SHP77 (cell line): ENCODE results near the gene UCP2.

Experiments
- DNase-seq, 2 experiments: peaks; one replicate each; lab custom pipeline; 2025; lab: John Stamatoyannopoulos, UW

The UCP2 gene

DNA sequence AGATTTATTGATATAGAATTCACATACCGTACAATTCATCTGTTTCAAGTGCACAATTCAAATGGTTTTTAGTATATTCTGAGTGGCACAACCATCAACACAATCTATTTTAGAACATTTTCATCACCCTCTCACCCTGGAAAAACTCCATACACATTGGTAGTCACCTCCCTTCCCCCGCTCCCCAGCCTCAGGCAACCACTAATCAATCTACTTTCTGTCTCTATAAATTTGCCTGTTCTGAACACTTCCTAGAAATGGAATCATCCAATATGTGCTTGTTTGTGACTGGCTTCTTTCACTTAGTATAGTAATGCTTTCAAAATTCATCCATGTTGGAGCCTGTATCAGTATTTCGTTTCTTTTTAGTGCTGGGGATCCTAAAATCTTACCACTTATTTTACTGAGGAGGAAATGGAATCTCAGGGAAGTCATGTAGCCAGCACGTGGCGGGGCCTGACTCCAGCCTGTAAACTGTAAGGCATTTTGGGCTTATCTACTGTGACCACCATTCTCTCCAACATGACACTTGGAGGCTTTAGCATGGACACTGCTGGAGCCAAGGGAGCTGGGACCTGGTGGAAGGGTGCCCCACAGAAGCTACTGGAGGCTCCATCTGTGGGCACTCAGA lies 27.1 kb upstream of the UCP2 start:
- no peak for DNase-seq

DNA sequence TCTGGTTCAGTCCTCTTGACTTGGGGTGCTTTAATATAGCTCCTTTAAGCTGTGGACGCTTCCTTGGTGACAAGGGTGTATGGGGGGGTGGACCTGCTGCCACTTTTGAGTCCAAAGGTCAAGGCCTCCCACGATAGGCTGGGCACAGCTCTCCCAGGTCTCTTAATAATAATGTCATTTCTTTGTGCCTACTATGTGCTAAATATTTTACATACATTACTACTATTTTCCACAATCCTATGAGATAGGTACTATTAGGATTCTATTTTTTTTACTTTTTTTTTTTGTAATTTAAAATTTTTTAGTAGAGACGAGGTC lies 26.5 kb upstream of the UCP2 start:
- no peak for DNase-seq

DNA sequence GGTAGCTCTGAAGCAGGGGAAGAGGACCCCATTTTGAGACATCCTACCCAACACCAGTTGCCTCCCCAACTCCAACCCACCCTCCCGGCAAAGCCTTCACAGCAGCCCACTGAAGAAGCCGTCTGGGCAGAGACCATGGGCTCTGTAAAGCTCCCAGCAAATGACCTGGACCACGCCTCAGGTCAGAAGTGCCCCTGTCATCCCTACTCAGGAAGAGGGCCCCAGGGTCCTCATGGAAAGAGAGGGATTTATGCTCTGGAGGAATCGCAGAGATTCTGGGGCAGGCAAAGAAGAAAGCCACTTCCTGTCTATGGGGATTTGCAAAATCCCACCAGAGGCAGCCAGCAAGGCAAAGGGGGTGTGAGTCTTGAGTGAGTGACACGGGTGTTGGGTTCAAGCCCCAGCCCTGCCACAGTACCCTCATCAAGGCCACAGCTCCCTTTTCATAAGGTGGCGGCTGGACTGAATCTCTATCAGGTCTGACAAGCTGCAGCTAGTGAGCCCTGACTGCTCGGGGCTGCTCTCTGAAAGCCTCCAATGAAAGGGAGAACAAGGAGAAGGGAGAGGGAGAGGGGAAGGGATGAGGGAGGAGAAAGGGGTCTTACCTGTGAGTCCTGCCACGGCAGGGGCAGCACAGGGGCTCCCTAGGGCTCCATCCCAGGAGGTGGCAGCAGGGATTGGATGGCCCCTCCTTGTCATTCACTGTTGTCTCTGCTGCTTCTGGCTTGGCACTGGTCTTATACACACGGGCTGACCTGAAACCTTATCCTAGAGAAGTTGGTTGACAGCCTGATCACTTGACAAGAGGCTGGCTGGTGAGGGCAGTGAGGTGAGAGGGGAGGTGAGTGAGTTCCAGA lies 26.0 kb upstream of the UCP2 start, which contains the start of gene UCP3:
TSS of gene UCP3 (minus strand) at position 713 of the 857 bp plus-strand sequence. CDS start 2,043 bp downstream, outside the sequence.
- no peak for DNase-seq

DNA sequence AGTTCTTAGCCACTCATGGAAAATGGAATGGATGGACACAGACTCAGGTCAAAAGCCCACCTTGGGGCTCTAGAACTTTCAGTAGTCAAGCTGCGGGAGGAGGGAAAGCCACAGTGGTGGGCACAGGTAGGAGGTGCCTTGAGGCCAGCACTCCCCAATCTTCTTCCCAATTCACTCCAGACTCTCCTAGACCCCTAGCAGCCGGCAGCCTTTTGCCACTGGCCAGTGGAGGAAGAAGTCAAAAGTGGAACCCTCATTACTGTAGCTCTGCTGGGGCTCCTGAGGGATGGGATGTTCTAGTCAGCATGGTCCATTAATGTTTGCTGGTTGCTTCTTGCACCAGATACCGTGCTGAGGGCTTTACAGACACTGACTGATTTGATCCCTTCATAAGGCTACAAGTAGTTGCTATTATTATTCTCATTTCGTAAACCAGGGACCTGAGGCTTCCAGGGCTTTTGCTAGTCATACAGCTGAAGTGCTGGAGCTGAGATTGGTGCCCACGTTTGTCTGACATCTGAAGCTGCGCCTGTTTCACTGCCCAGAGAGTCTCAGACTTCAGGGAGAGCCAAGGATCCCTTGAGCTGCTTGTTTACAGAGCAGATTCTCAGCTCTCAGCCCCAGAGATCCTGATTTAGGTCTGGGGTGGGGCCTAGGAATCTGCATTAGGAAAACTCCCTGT lies 25.2 kb upstream of the UCP2 start:
- no peak for DNase-seq

DNA sequence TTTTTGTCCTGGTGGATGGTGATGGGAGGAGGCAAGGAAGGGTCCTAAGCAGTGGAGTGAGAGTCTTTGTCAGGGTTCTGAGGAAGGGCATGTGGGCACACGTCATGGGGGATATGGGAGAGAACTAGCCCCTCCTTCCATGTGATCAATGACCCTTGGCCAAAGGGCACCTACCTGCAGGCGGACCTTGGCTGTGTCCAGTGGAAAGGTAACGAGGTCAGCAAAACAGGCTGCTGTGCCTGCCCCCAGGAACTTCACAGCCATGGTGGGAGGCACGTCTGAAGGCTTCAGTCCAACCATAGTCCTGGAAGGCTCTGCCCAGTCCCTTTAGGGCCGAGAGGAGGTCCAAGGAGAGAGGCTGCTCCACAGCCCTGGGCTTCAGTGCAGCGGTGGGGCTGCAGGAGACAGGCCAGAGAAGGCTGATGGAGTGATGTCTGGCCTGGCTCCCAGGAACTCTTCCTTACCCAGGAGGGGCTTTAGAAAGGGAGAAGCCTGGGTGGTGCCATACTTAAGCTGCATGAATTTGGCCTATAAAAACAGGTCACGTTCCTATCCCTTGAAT lies 24.2 kb upstream of the UCP2 start:
- DNase-seq, result no peak

DNA sequence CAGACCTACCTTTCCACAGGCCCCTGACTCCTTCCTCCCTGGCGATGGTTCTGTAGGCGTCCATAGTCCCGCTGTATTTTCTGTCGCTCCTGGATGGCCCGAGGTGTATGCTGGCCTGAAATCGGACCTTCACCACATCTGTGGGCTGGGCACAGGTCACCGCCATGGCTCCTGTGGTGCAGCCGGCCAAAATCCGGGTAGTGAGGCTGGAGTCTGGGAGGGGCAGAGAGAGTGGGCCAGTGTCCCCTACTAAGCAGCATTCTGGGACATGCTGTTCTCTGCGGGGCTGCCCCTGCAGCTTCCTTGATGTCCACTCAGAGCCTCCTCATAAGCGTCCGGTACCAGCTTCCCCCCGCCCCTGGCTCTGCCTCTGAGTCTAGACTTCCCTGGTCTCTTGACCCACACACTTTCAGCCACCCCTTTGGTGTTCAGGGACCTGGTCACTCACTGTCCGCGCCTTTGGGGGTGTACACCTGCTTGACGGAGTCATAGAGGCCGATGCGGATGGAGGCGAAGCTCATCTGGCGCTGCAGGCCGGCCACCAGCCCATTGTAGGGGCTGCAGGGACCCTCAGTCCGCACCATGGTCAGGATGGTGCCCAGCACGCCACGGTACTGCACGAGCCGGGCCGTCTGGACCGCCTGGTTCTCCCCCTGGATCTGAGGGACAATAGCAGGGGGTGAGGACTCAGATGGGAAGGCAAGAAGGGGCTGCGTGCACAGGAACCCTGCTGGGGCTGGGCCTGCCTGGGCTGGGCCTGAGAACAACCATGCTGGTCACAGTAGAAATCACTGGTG lies 23.3 kb upstream of the UCP2 start:
- no peak for DNase-seq

DNA sequence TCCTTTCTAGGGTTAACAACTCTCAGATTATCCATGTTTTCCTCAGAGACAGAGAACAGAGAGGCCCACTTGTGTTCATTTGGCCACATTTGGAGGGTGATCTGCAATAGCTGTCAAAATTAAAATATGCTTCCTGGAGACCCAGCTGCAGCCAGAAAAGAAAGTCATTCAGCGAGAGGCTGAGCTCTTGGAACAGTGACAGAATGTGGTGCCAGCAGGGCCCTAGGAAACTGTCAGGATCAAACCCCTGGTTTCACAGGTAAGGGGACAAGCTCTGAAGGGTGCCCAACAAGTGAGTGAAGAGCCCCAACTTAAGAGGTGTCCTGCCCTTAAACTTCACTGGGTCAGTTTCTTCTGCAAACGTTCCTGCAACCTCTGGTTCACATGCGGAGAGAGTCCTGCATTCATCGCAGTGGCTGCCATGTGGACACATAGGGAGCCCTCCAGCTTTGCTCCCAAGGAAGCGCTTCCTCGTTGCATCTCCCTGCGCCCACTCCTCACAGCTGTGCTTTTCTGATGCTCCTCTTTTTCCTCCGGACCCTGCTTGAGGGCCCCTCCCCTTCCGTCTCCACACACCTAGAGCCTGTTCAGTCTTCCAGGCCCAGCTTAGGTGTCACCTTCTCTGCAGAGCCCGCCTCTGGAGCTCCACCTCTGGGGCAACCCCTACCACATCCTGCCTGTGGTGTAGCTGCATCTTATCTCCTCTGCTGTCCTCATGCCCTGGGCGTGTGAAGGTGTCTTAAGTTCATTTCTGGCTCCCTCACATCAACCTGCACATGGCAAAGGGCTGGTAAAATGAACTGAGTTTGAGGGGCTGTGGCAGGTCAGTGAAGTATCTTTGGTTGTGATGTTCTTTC lies 22.3 kb upstream of the UCP2 start:
- no peak for DNase-seq

DNA sequence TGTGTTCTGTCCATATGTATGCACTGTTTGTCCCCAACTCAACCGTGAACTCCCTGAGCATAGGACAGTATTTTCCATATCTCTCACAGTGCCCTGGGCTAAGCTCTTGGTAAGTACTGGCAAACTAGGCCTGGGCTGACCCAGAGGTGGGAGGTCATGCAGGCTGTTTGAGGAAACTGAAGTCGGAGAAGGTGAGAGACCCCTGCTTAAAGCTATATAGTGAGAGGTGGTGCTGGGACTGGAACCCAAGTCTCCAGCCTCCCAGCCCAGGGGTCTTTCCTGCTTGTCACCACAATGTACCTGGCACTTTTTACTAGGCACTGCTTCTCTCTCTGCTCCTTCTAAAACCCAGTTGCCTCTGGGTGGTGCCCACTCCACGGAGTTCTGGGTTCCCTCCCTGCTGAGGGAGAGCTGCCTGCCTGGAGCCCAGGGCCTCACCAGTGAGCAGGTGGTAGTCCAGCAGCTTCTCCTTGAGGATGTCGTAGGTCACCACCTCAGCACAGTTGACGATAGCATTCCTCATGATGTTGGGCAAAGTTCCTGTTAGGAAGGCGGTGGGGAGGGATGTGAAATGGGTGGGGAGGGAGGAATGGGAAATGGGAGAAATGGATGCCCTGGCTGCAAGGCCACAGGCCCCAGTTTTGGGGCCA lies 21.5 kb upstream of the UCP2 start:
- DNase-seq, result no peak

DNA sequence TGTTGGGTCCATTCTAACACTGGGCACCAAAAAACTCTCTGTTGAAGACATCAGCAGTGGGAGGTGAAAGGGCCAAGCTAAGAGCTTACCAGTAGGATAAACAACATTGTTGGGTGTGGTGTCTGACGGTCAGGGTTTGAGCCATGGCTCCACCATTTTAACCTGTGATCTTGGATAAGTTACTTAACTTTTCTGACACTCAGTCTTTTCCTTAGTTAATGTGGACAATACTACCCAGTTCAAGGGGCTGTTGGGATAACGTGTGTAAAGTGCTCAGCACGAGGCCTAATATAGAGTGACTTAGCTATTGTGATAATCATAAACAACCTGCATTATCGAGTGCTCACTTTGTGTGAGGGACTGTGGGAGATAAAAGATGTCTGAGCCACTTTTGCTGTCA lies 20.2 kb upstream of the UCP2 start:
- DNase-seq, result no peak

DNA sequence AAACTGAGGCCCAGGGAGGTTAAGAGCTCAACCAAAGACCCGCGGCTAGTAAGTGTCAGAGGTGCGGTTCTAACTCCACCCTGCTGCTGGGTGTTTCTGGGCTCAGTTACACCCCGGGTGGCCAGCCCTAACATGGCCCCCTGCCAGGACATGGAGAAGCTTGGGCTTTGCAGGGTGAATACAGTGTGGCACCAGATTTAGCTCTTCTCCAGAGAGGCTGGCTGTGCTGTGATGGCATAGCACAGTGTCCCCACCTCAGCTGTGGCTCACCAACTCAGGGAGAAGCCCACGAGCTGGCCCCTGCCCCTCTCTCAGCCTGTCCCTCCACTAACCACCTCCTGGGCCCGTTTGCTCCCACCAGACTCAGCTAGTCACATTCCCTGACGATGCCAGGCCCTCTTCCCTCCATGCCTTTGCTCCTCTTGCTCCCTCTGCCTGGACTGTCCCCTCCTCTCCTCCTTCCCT lies 19.2 kb upstream of the UCP2 start:
- no peak for DNase-seq

DNA sequence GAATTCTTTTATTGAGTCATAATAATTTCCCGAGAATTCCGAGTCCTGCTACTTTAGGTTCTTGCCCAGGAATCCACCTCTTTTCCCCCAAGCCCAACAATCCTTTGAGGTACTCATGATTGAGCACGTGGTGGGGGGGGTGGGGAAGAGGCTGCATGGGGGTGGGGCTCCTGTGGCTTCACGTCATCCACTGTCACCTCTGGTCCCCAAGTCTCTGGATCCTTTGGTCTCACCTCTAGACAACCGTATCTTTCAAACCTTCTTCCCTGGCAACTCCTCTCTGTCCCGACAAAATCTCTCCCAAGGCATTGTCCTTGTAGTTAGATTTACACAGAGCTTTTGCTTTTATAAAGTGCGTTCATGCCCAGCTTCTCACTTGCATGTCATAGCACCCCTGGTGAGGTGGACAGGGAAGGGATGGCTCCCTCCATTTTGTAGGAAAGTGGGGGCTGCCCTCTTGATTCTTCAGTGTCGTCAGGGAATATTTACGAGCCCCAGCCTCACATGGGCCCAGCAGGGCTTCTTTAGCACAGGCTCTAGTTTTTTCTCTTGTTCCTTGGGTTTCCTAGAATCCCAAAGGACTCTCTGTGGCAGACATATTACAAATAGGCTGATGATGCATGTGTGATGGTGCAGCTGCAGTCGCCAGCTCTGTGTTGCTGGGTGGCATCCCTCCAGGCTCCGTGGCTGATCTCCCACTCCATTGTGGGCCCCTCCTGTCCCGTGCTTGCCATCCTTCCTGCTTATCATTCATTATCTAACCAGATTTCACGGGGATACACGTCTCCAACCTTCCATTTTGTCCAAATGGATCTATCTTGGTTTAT lies 17.9 kb upstream of the UCP2 start:
- DNase-seq, result no peak

DNA sequence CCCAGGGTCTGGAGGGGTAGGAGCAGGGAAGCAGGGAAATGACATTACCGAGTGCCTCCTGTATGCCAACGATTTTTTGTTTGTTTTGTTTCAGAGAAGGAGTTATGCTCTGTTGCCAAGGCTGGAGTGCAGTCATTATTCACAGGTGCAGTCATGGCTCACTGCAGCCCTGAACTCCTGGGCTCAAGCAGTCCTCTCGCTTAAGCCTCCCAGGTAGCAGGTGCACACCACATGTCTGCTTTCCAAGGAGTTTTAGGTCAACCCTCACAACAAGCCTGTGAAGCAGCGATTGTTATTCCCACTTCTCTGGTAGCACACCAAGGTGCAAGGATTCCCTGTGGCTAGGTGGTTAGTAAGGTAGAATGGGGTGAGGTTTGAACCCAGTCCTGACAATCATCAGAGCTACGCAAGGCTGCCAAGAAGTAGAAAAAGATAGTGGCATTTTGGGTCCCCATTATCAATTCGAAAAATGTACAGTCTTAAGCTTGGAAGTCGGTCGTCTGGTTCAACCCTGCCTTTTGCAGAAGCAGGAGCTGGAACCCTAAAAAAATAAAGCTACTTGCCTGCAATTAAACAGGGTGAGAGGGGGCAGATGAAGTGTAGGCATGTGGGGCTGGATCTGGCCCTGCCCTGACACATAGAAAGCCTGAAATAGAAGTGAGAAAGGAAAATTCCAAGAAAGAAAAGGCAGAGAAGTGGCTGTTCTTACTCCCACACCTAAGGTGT lies 17.1 kb upstream of the UCP2 start:
- peak; percentile 89 to 90 for DNase-seq

DNA sequence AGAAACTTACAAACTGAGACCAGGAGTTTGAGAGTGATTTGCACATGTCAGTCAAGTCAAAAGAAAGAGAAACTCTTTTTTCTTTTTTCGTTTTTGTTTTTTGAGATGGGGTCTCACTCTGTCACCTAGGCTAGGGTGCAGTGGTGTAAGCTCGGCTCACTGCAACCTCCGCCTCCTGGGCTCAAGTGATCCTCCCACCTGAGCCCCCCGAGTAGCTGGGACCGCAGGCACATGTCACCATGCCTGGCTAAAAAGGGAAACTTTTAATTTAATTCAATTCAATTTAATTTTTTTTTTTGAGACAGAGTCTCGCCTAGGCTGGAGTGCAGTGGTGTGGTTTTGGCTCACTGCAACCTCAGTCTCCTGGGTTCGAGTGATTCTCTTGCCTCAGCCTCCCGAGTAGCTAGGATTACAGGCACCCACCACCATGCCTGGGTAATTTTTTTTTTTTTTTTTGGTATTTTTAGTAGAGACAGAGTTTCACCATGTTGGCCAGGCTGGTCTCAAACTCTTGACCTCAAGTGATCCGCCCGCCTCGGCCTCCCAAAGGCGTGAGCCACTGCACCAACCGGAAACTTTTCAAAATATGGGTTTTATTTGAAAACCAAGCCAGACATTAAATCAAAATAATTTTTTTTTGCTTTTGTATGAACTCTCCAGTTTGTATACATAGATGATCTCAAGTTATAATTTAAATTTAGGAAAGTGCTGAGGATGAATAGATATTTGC lies 16.4 kb upstream of the UCP2 start:
- DNase-seq, result no peak

DNA sequence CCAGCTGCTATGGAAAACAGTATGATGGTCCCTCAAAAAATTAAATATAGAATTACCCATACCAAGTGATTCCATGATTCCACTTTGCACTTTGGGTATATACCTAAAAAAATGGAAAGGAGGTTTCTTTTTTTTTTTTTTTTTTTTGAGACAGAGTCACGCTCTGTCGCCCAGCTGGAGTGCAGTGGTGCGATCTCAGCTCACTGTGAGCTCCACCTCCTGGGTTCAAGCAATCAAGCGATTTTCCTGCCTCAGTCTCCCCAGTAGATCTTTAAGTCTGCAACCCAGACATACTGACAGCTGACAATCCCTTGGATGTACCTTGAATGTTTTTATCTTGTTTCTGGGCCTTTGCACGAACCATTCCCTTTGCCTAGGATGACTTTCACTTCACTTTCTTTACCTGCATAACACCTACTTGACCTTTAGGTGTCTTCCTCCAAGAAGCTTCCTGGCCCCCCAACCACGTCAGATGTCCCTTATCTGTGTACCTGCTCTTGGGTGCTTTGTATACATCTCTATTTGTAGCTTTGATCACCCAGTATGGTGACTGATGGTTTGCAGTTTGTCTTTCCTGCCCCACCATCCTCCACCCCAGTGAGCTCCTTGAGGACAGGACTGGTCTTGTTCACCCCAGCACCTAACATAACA lies 14.6 kb upstream of the UCP2 start:
- no peak for DNase-seq

DNA sequence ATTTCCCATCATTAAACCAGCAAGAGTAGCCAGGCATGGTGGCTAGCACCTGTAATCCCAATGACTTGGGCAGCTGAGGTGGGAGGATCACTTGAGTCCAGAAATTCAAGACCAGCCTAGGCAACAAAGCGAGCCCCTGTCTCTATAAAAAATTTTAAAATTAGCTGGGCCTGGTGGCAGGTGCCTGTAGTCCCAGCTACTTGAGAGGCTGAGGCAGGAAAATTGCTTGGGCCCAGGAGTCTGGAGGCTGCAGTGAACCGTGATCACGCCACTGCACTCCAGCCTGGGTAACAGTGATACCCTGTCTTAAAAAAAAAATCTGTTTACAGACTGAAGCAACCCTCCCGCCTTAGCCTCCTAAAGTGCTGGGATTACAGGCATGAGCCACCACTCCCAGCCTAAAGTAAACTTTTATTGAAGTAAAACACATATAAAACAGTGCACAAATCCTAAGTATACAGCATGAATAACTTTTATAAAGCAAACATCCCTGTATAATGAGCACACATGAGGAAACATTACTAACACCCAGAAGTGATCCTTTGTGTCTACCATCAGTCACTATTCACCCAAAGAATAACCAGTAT lies 13.6 kb upstream of the UCP2 start:
- no peak for DNase-seq

DNA sequence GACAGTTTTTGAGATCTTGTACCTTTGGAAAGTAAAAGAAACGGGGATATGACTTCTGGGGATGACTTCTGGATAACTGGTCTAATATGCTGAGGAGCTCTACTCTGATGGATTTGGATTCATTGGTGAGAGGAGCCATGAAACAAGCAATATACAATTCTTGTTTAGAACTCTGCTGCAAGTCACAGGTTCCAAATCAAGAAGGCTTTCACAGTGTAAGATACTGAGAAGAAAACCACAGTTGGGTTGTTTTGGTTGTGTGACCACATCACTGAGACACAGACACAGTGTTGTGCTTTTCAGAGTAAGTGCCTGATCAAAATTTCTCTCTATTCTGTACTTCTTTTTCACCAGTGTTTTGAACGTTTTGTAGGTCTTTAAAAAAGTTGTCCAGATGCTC lies 13.1 kb upstream of the UCP2 start:
- DNase-seq, result no peak

DNA sequence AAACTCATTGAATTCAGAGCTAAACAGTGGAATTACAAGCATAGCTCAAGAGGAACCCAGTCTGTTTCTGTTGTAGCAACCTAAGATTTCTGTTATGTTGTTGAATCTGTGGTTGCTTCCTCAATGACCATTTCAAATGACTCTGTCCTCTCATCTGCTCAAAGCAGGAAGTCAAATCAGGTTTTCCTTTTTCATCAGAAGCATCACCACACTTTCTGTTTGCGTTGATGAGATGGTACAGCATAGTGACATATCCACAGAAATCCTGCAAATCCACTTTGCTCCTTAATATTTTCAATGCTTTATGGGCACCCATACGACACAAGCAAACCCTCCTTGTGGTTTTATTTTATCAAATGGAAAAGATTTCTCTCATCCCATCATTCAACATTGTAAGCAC lies 12.6 kb upstream of the UCP2 start:
- peak in 1 of 2 experiments; percentile 23 for DNase-seq
